GM12864 (cell line): ENCODE measurements around the gene ATRNL1.

ENCODE experiments used
- DNase-seq: peaks from one replicate; pipeline ENCODE4 v3.0.0-alpha.2; 2011; ENCODE audit warnings: low read depth
- H3K4me3 ChIP-seq: 2 replicates; pipeline ENCODE4 v1.5.1; 2011; ENCODE audit warnings: mild to moderate bottlenecking, low read depth, low read length, control low read depth
- TF ChIP-seq, protein P1 (sequence below): IDR thresholded peaks from 2 replicates; pipeline ENCODE4 v1.5.1; 2011; ENCODE audit warnings: low read depth, mild to moderate bottlenecking, moderate library complexity, low read length, control low read depth, inconsistent platforms; ENCODE audit errors: missing control alignments

Gene ATRNL1

DNA sequence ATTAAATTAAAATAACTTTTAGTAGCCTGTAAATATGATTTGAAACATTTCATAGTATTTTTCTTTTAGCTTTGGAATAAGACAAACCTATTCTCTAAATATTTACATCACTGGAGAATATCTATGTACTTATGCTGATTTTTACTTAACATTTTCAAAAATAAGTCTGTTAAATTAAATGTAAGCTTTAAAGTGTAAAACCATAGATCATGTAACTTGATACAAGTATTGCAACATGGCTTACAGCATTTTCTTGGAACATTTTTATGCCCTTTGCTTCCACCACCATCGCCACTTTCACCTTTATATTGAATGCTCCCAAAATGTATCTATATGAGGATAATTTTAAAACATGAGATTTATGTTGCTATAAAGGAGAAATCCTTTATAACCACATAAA is 752.8 kb downstream of the ATRNL1 start:
- TF ChIP-seq, protein P1, sequence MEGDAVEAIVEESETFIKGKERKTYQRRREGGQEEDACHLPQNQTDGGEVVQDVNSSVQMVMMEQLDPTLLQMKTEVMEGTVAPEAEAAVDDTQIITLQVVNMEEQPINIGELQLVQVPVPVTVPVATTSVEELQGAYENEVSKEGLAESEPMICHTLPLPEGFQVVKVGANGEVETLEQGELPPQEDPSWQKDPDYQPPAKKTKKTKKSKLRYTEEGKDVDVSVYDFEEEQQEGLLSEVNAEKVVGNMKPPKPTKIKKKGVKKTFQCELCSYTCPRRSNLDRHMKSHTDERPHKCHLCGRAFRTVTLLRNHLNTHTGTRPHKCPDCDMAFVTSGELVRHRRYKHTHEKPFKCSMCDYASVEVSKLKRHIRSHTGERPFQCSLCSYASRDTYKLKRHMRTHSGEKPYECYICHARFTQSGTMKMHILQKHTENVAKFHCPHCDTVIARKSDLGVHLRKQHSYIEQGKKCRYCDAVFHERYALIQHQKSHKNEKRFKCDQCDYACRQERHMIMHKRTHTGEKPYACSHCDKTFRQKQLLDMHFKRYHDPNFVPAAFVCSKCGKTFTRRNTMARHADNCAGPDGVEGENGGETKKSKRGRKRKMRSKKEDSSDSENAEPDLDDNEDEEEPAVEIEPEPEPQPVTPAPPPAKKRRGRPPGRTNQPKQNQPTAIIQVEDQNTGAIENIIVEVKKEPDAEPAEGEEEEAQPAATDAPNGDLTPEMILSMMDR: no peak
- DNase-seq: no peak

DNA sequence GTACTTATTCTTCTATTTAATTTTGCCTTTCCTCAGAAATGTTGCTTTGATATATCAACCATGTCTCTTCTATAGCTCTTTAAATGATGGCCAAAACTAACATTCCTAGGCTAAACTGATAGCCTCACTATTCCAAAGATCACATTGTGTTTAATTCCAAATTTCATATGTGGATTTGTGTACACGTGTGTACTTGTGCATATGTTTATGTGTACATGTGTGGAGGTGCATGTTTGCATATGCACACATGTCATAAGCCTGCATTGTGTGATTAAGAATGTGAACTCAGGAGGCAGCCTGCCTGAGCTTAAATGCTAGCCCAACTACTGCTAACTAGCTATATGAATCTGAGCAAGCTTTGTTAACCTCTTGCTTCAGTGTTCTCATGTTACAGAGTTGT is 753.4 kb downstream of the ATRNL1 start:
- TF ChIP-seq, protein P1: no peak
- H3K4me3 ChIP-seq: no peak overlapping the region
- DNase-seq: no peak

More for the DNA sequence above, 752.8 kb downstream of the ATRNL1 start:
- H3K4me3 ChIP-seq: no peak overlapping the region

DNA sequence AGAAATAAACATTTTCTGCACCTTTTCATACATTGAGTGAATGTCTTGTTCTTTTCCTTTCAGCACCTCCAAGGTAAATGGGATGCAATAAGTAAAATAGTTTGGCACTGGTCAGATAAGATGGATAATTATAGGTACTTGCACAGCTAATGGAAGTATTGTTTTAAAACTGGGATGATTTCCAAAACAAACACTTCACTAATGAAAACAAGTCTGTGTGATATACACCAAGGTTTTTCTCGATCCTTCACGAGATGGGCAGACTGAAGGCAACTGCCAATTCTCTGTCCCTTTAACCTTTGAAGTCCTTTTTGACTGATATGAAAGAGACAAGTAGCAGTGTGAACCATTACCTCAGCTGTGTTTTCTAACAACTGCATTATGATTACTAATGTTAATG is 756.0 kb downstream of the ATRNL1 start:
- TF ChIP-seq, protein P1: no peak
- no peak overlapping the region for H3K4me3 ChIP-seq
- no peak for DNase-seq

DNA sequence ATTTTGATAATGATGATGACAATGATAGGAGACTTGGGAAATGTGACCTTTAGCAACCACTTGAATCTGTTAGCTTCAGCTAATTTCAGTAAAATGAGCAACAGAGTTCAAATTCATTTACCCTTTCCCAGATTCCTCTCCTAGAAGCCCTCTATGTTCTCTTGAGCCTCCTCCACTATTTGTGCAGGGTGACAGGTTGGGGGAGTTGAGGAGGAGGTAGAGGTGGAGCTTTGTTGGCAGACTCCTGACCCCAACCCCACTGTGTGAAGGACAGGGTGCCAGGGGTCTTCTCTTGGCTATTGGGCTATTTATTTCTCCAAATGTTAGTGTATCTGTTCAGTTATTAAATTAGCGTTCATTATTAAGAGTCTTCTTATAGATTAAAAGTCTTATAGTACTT is 757.5 kb downstream of the ATRNL1 start:
- TF ChIP-seq, protein P1: no peak
- no peak for DNase-seq
- no peak overlapping the region for H3K4me3 ChIP-seq

DNA sequence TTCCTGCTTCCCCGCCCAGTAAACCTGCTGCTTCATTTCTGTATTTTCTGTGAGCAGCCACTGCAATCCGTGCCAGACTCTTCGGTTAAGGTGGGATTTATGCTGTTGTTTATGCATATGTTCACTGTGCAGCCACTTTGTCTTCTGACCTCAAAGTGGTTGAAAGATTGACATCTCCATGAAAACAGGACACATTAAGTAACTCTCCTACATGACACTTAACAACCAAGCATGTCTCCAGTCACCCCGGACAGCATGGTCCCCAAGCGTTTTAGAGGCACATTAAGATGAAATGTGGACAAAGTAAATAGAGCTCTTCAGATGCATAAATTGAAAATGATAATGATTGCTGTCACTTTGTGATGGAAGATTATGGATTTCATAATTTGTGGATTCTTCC is 758.5 kb downstream of the ATRNL1 start:
- DNase-seq: no peak
- TF ChIP-seq, protein P1: no peak

DNA sequence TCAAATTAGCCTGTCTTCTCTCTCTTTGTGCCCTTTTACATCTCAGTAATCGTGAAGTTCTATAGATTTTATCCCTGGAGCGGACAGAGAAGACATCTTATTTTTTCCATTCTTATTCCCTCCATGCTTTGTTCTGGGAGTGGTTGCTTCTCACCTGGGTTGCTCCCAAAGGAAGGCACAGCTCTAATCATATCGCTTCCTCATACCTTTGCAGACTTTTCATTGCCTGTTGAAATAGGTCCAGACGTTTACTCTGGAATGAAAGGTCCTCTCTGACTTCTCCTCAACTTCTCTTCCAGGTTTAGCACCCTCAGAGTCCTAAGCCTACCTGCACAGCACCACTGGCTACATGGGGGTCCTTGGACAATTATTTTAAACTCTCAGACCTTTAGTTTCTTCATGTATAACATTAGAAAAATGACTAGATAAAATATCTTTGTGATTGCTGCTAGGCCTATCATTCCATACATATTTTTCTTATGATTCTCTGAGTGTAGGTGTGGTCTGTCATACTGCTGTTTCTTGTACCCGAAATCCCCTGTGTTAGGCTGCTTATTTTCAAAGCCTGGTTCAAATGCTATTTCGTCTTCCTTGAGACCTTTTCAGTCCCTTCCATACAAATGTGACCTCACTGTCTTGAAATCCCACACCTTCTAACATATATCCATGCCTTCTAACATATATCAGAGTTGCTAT is 761.7 kb downstream of the ATRNL1 start:
- TF ChIP-seq, protein P1: no peak
- DNase-seq: no peak
- H3K4me3 ChIP-seq: no peak overlapping the region

More for the DNA sequence above, 758.5 kb downstream of the ATRNL1 start:
- H3K4me3 ChIP-seq: no peak overlapping the region

DNA sequence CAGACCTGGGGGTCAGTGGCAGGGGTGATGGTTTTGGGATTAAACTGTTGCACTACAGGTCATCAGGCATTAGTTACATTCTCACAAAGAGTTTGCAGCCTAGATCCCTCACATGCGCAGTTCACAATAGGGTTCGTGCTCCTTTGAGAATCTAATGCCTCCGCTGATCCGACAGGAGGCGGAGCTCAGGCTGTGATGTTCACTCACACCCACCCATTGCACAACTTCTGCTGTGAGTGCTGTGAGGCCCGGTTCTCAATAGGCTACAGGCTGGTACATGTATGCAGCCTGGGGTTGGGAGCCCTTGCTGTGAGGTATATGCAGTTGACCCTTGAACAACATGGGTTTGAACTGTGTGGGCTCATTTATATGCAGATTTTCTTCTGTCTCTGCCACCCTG is 763.4 kb downstream of the ATRNL1 start:
- no peak overlapping the region for H3K4me3 ChIP-seq
- DNase-seq: no peak
- TF ChIP-seq, protein P1: no peak
